WERI-Rb-1 (cell line): Measurements from ENCODE around the gene GHRH.

Source experiments
- DNase-seq: peaks from one replicate; pipeline ENCODE4 v3.0.0-alpha.2; 2020
- H3K27ac ChIP-seq: fragments of 250-450 bp; sonication (Bioruptor Pico); 2 replicates; pipeline ENCODE4 v1.5.1; 2020; ENCODE audit warnings: mild to moderate bottlenecking, moderate library complexity
- H3K27me3 ChIP-seq: fragments of 250-450 bp; sonication (Bioruptor Pico); 2 replicates; pipeline ENCODE4 v1.5.1; 2021; ENCODE audit warnings: mild to moderate bottlenecking, low read depth, moderate library complexity; ENCODE audit not compliant: insufficient read depth, severe bottlenecking
- H3K36me3 ChIP-seq: fragments of 250-450 bp; sonication (Bioruptor Pico); 2 replicates; pipeline ENCODE4 v1.5.1; 2020; ENCODE audit warnings: mild to moderate bottlenecking, moderate library complexity
- H3K4me3 ChIP-seq: 2 replicates; pipeline ENCODE4 v1.5.1; 2011; ENCODE audit warnings: low read depth, mild to moderate bottlenecking, control low read depth, low read length
- H3K9me3 ChIP-seq: fragments of 250-450 bp; sonication (Bioruptor Pico); 2 replicates; pipeline ENCODE4 v1.5.1; 2021; ENCODE audit warnings: mild to moderate bottlenecking, moderate library complexity; ENCODE audit not compliant: severe bottlenecking
- TF ChIP-seq, protein P1 (sequence below): IDR thresholded peaks from 2 replicates; pipeline ENCODE4 v1.5.1; 2011; ENCODE audit warnings: low read depth, mild to moderate bottlenecking, control low read depth, inconsistent platforms, low read length

GHRH gene

GRCh38 chr20:37228082-37228481, 33.5 kb downstream of the GHRH start:
- no peak for DNase-seq
- TF ChIP-seq, protein P1, sequence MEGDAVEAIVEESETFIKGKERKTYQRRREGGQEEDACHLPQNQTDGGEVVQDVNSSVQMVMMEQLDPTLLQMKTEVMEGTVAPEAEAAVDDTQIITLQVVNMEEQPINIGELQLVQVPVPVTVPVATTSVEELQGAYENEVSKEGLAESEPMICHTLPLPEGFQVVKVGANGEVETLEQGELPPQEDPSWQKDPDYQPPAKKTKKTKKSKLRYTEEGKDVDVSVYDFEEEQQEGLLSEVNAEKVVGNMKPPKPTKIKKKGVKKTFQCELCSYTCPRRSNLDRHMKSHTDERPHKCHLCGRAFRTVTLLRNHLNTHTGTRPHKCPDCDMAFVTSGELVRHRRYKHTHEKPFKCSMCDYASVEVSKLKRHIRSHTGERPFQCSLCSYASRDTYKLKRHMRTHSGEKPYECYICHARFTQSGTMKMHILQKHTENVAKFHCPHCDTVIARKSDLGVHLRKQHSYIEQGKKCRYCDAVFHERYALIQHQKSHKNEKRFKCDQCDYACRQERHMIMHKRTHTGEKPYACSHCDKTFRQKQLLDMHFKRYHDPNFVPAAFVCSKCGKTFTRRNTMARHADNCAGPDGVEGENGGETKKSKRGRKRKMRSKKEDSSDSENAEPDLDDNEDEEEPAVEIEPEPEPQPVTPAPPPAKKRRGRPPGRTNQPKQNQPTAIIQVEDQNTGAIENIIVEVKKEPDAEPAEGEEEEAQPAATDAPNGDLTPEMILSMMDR = no peak
- no peak overlapping the region for H3K4me3 ChIP-seq
- no peaks in the 10 kb centered on the region for H3K27me3 ChIP-seq
- peaks cover 93% of the 10 kb centered on the region for H3K36me3 ChIP-seq
- no peaks in the 10 kb centered on the region for H3K9me3 ChIP-seq
- no peak overlapping the region for H3K27ac ChIP-seq

GRCh38 chr20:37226889-37227288, 34.7 kb downstream of the GHRH start:
- peaks cover 92% of the 10 kb centered on the region for H3K36me3 ChIP-seq
- no peak for DNase-seq
- TF ChIP-seq, protein P1 = no peak
- H3K27ac ChIP-seq = no peak overlapping the region
- no peaks in the 10 kb centered on the region for H3K27me3 ChIP-seq
- H3K9me3 ChIP-seq = no peaks in the 10 kb centered on the region
- no peak overlapping the region for H3K4me3 ChIP-seq

GRCh38 chr20:37225146-37225545, 36.5 kb downstream of the GHRH start:
- H3K4me3 ChIP-seq = no peak overlapping the region
- H3K9me3 ChIP-seq = no peaks in the 10 kb centered on the region
- TF ChIP-seq, protein P1 = no peak
- peaks cover 92% of the 10 kb centered on the region for H3K36me3 ChIP-seq
- H3K27ac ChIP-seq = no peak overlapping the region
- no peaks in the 10 kb centered on the region for H3K27me3 ChIP-seq
- no peak for DNase-seq

DNA sequence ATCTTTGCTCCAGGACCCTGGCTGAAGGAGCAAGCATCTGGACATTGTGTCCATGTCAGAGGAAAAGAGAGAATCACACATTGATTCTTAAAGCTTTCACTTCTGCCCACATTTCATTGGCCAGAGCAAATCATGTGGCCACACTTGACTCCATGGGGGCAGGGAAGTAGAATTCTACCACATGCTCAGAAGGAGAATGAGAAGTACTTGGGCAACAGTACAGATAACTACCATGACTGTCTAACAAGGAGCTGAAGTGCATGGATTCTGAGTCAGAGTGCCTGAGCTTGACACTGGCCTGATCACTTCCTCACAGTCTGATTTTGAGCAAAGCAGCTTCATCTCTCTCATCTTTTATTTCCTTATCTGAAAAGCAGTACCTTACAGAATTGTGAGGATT, 38.6 kb downstream of the GHRH start:
- no peak for DNase-seq
- TF ChIP-seq, protein P1 = no peak
- Histone ChIP-seq H3K27me3 (no peaks in the 10 kb centered on the region), H3K27ac (no peak overlapping the region), H3K4me3 (no peak overlapping the region), H3K36me3 (peaks cover 92% of the 10 kb centered on the region), H3K9me3 (no peaks in the 10 kb centered on the region)

DNA sequence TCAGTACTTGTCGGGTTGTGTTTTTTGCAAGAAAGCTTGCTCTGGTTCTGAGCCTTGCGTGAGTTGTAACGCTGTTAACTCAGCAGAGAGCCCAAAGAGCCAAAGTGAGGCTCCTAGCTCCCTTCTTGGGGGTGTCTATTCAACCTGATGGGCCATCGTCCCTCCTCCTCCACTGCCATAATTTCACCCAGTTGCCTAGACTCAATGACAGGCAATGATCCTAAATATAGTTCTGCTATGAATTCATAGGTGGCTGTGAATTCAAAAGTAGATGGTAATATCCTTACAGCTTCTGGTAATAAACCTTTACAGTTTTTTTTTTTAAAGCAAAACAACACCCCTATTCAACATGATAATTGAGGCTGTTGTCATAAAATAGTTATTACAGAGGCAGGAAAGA, 39.5 kb downstream of the GHRH start:
- Histone ChIP-seq H3K9me3 (no peaks in the 10 kb centered on the region), H3K27ac (no peak overlapping the region), H3K36me3 (peaks cover 90% of the 10 kb centered on the region), H3K4me3 (no peak overlapping the region), H3K27me3 (no peaks in the 10 kb centered on the region)
- TF ChIP-seq, protein P1 = no peak
- no peak for DNase-seq

GRCh38 chr20:37220731-37221130, 40.9 kb downstream of the GHRH start:
- no peaks in the 10 kb centered on the region for H3K9me3 ChIP-seq
- H3K36me3 ChIP-seq = peaks cover 88% of the 10 kb centered on the region
- TF ChIP-seq, protein P1 = no peak
- H3K27me3 ChIP-seq = no peaks in the 10 kb centered on the region
- H3K27ac ChIP-seq = no peak overlapping the region
- H3K4me3 ChIP-seq = no peak overlapping the region
- DNase-seq = no peak
